HEK293T (cell line): ENCODE results near the gene HOXA13.

ENCODE experiments used
- CTCF ChIA-PET: fragments of 350-600 bp; formaldehyde crosslinking; extraction: SDS; loops from one replicate; lab custom pipeline; 2021; ENCODE audit warnings: antibody characterized with exemption, inconsistent platforms; lab: Yijun Ruan, JAX
- POLR2A ChIA-PET: fragments of 350-600 bp; formaldehyde crosslinking; extraction: SDS; loops from one replicate; lab custom pipeline; 2020; ENCODE audit warnings: antibody characterized with exemption, inconsistent platforms; lab: Yijun Ruan, JAX
- DNase-seq: peaks from one replicate; pipeline ENCODE4 v3.0.0; 2012; ENCODE audit warnings: mixed read lengths; ENCODE audit errors: extremely low spot score
- ARNT ChIP-seq: fragments of 450-650 bp; IDR thresholded peaks from 2 replicates; pipeline ENCODE4 v1.6.1; 2017; ENCODE audit warnings: mild to moderate bottlenecking
- BHLHE40 ChIP-seq: fragments of 450-650 bp; IDR thresholded peaks from 2 replicates; pipeline ENCODE4 v1.6.1; 2016; ENCODE audit warnings: mild to moderate bottlenecking, moderate library complexity, borderline replicate concordance
- CTBP1 ChIP-seq: fragments of 450-650 bp; IDR thresholded peaks from 2 replicates; pipeline ENCODE4 v1.6.1; 2016; ENCODE audit warnings: borderline replicate concordance
- ELF4 ChIP-seq: fragments of 450-650 bp; IDR thresholded peaks from 2 replicates; pipeline ENCODE4 v1.6.1; 2017; ENCODE audit warnings: antibody characterized with exemption
- FOXA1 ChIP-seq: fragments of 450-650 bp; IDR thresholded peaks from 2 replicates; pipeline ENCODE4 v1.6.1; 2016; ENCODE audit warnings: mild to moderate bottlenecking
- FOXK2 ChIP-seq: fragments of 450-650 bp; IDR thresholded peaks from 2 replicates; pipeline ENCODE4 v1.6.1; 2016; ENCODE audit warnings: mild to moderate bottlenecking
- FOXM1 ChIP-seq: fragments of 450-650 bp; IDR thresholded peaks from 2 replicates; pipeline ENCODE4 v1.6.1; 2017; ENCODE audit warnings: mild to moderate bottlenecking, borderline replicate concordance
- HDGF ChIP-seq: fragments of 450-650 bp; IDR thresholded peaks from 2 replicates; pipeline ENCODE4 v1.6.1; 2017; ENCODE audit warnings: antibody characterized with exemption, borderline replicate concordance
- L3MBTL2 ChIP-seq: fragments of 450-650 bp; conservative IDR thresholded peaks from 2 replicates; pipeline ENCODE4 v1.6.1; 2016; ENCODE audit warnings: mild to moderate bottlenecking
- LEF1 ChIP-seq: fragments of 450-650 bp; IDR thresholded peaks from 2 replicates; pipeline ENCODE4 v1.6.1; 2017; ENCODE audit warnings: mild to moderate bottlenecking, borderline replicate concordance
- NFRKB ChIP-seq: fragments of 450-650 bp; IDR thresholded peaks from 2 replicates; pipeline ENCODE4 v1.6.1; 2016; ENCODE audit warnings: mild to moderate bottlenecking, moderate library complexity
- PKNOX1 ChIP-seq: fragments of 450-650 bp; IDR thresholded peaks from 2 replicates; pipeline ENCODE4 v1.6.1; 2016
- SP1 ChIP-seq: fragments of 450-650 bp; IDR thresholded peaks from 2 replicates; pipeline ENCODE4 v1.6.1; 2017
- SUZ12 ChIP-seq: fragments of 450-650 bp; IDR thresholded peaks from 2 replicates; pipeline ENCODE4 v1.6.1; 2016; ENCODE audit warnings: mild to moderate bottlenecking
- TARDBP ChIP-seq: fragments of 450-650 bp; IDR thresholded peaks from 2 replicates; pipeline ENCODE4 v1.6.1; 2016
- ZNF384 ChIP-seq: fragments of 450-650 bp; IDR thresholded peaks from 2 replicates; pipeline ENCODE4 v1.6.1; 2016

HOXA13 gene

GRCh38 chr7:27179030-27179429 lies 20.9 kb downstream of the HOXA13 start:
- TF ChIP-seq FOXM1 = no peak
- no peak for TF ChIP-seq SUZ12
- no peak for TF ChIP-seq PKNOX1
- TF ChIP-seq LEF1 = no peak
- no peak for TF ChIP-seq FOXA1
- TF ChIP-seq ARNT = no peak
- no peak for TF ChIP-seq SP1
- no peak for TF ChIP-seq ZNF384
- TF ChIP-seq NFRKB = no peak
- no peak for TF ChIP-seq BHLHE40
- TF ChIP-seq TARDBP = no peak
- TF ChIP-seq FOXK2 = no peak
- ChIA-PET POLR2A (interaction anchor here (1.0 to 13.6 kb wide), 15 partner anchors 8 to 985 kb away, joined by 3 to 367 read pairs (median 4); partner anchors contain the start of genes CBX3, HOXA3, HOXA5 and HOXA6), CTCF (interaction anchor here (0.6 to 2.2 kb wide), 12 partner anchors 9 to 917 kb away, joined by 3 to 13 read pairs (median 6); partner anchors contain the start of genes HOXA13 and HOXA5)
- no peak for DNase-seq

GRCh38 chr7:27178366-27178765 lies 21.5 kb downstream of the HOXA13 start:
- CTCF ChIA-PET = interaction anchor here (1.7 to 2.2 kb wide), 2 partner anchors 16 to 37 kb away, joined by 11 to 13 read pairs; no protein-coding TSS in a partner anchor
- DNase-seq = peak; percentile 8
- POLR2A ChIA-PET = interaction anchor here (1.0 to 13.6 kb wide), 8 partner anchors 8 to 47 kb away, joined by 3 to 367 read pairs (median 8); partner anchors contain the start of genes HOXA3, HOXA5, HOXA6 and HOXA7
- TF ChIP-seq SUZ12 (no peak), BHLHE40 (no peak), LEF1 (no peak), FOXM1 (no peak), ELF4 (no peak), L3MBTL2 (no peak), CTBP1 (no peak), PKNOX1 (no peak), SP1 (no peak), FOXK2 (no peak), NFRKB (no peak), TARDBP (no peak), FOXA1 (no peak), ARNT (no peak), ZNF384 (no peak), HDGF (no peak)

- ChIA-PET POLR2A (interaction anchor here (0.7 to 13.6 kb wide), 11 partner anchors 8 to 985 kb away, joined by 3 to 367 read pairs (median 6); partner anchors contain the start of genes HOXA11, HOXA3, HOXA5 and HOXA6), CTCF (interaction anchor here (1.0 to 2.3 kb wide), 3 partner anchors 9 to 18 kb away, joined by 3 to 8 read pairs (median 4); no protein-coding TSS in a partner anchor)
- TF ChIP-seq HDGF = no peak
- no peak for TF ChIP-seq FOXK2
- TF ChIP-seq SP1 = no peak
- TF ChIP-seq ZNF384 = no peak
- TF ChIP-seq BHLHE40 = no peak
- TF ChIP-seq CTBP1 = no peak
- TF ChIP-seq FOXM1 = no peak
- TF ChIP-seq FOXA1 = no peak
- DNase-seq = no peak
Measured at GRCh38 chr7:27177795-27178320, 22.0 kb downstream of the HOXA13 start.

- no peak for DNase-seq
- TF ChIP-seq HDGF (no peak), TARDBP (no peak), CTBP1 (no peak), SUZ12 (no peak), ELF4 (no peak), LEF1 (no peak), FOXM1 (no peak), ARNT (no peak), SP1 (no peak), FOXK2 (no peak), L3MBTL2 (no peak)
- ChIA-PET POLR2A (interaction anchor here (0.7 to 13.6 kb wide), 10 partner anchors 9 to 985 kb away, joined by 3 to 367 read pairs (median 6); partner anchors contain the start of genes HNRNPA2B1, HOXA11, HOXA3 and HOXA5), CTCF (interaction anchor here (1.0 to 2.3 kb wide), 3 partner anchors 10 to 19 kb away, joined by 3 to 8 read pairs (median 4); no protein-coding TSS in a partner anchor)
Measured at GRCh38 chr7:27176962-27177794, 22.7 kb downstream of the HOXA13 start.

GRCh38 chr7:27176524-27176845 lies 23.4 kb downstream of the HOXA13 start:
- CTCF ChIA-PET = interaction anchor here (1.0 to 2.3 kb wide), 2 partner anchors 19 to 80 kb away, joined by 3 to 8 read pairs; no protein-coding TSS in a partner anchor
- TF ChIP-seq ELF4 = no peak
- TF ChIP-seq FOXM1 = no peak
- no peak for TF ChIP-seq ARNT
- no peak for TF ChIP-seq SP1
- no peak for TF ChIP-seq FOXA1
- no peak for TF ChIP-seq SUZ12
- TF ChIP-seq BHLHE40 = no peak
- POLR2A ChIA-PET = interaction anchor here (1.0 to 13.6 kb wide), 9 partner anchors 8 to 979 kb away, joined by 3 to 367 read pairs (median 7); partner anchors contain the start of genes HNRNPA2B1, HOXA11, HOXA3 and HOXA5
- DNase-seq = no peak
